ENCODE measurements around the gene FOXO3.
"Not testable (repeated sequence)": the region's sequence is repeated elsewhere in the genome, so short reads cannot be mapped to it uniquely, and the experiment has no call there.

The FOXO3 gene

GRCh38 chr6:108655806-108656651 is 95.3 kb downstream of the FOXO3 start:
- no peaks in the 10 kb centered on the region for H3K27me3 ChIP-seq
- no peaks in the 10 kb centered on the region for H3K36me3 ChIP-seq
- H3K9me3 ChIP-seq, result no peaks in the 10 kb centered on the region
- H3K27ac ChIP-seq, result no peak overlapping the region
- TF ChIP-seq CTCF (IDR thresholded peaks at IDR 0.05), result no peak
- peaks cover 35 to 43% of the 10 kb centered on the region in 2 experiments for H3K4me1 ChIP-seq (ENCODE audit: control insufficient read depth in 1 of 2, insufficient read depth in 1 of 2, low read depth in 1 of 2, low read length in 1 of 2)
- no peak overlapping the region for H3K4me3 ChIP-seq (ENCODE audit: low read depth in 1 of 2, low read length in 1 of 2)

GRCh38 chr6:108656836-108657235 is 96.1 kb downstream of the FOXO3 start:
- peaks cover 27 to 39% of the 10 kb centered on the region in 2 experiments for H3K4me1 ChIP-seq (ENCODE audit: control insufficient read depth in 1 of 2, insufficient read depth in 1 of 2, low read depth in 1 of 2, low read length in 1 of 2)
- no peak overlapping the region for H3K4me3 ChIP-seq (ENCODE audit: low read depth in 1 of 2, low read length in 1 of 2)
- peak overlapping the region; percentile 4 for H3K27ac ChIP-seq

GRCh38 chr6:108658174-108658573 is 97.5 kb downstream of the FOXO3 start:
- H3K4me3 ChIP-seq (ENCODE audit: low read depth in 1 of 2, low read length in 1 of 2), result no peak overlapping the region
- H3K9me3 ChIP-seq, result no peaks in the 10 kb centered on the region
- no peak for TF ChIP-seq CTCF (IDR thresholded peaks at IDR 0.05)
- H3K4me1 ChIP-seq (ENCODE audit: control insufficient read depth in 1 of 2, insufficient read depth in 1 of 2, low read depth in 1 of 2, low read length in 1 of 2), result peaks cover 14 to 26% of the 10 kb centered on the region in 2 experiments
- peak overlapping the region; percentile 15 for H3K27ac ChIP-seq
- no peaks in the 10 kb centered on the region for H3K36me3 ChIP-seq
- no peaks in the 10 kb centered on the region for H3K27me3 ChIP-seq

More at GRCh38 chr6:108656836-108657235, 96.1 kb downstream of the FOXO3 start:
- Histone ChIP-seq H3K27me3 (no peaks in the 10 kb centered on the region), H3K9me3 (no peaks in the 10 kb centered on the region), H3K36me3 (no peaks in the 10 kb centered on the region)
- no peak for TF ChIP-seq CTCF (IDR thresholded peaks at IDR 0.05)

GRCh38 chr6:108658785-108659184 is 98.1 kb downstream of the FOXO3 start:
- H3K27ac ChIP-seq; H3K36me3 ChIP-seq; H3K27me3 ChIP-seq; H3K4me3 ChIP-seq (ENCODE audit: low read depth in 1 of 2, low read length in 1 of 2); H3K9me3 ChIP-seq: not testable (repeated sequence)
- H3K4me1 ChIP-seq (ENCODE audit: control insufficient read depth in 1 of 2, insufficient read depth in 1 of 2, low read depth in 1 of 2, low read length in 1 of 2), result peaks cover 7 to 20% of the 10 kb centered on the region in 2 experiments

GRCh38 chr6:108660251-108660650 is 99.5 kb downstream of the FOXO3 start:
- no peak for TF ChIP-seq CTCF (IDR thresholded peaks at IDR 0.05)
- no peak overlapping the region for H3K4me3 ChIP-seq (ENCODE audit: low read depth in 1 of 2, low read length in 1 of 2)
- H3K27ac ChIP-seq, result no peak overlapping the region
- peaks cover 16% of the 10 kb centered on the region for H3K36me3 ChIP-seq
- H3K9me3 ChIP-seq, result no peaks in the 10 kb centered on the region
- peaks cover 0 to 5% of the 10 kb centered on the region in 2 experiments for H3K4me1 ChIP-seq (ENCODE audit: control insufficient read depth in 1 of 2, insufficient read depth in 1 of 2, low read depth in 1 of 2, low read length in 1 of 2)
- no peaks in the 10 kb centered on the region for H3K27me3 ChIP-seq

GRCh38 chr6:108661430-108661829 is 100.7 kb downstream of the FOXO3 start:
- TF ChIP-seq CTCF (IDR thresholded peaks at IDR 0.05), result no peak
- H3K36me3 ChIP-seq, result peaks cover 24% of the 10 kb centered on the region
- H3K4me1 ChIP-seq (ENCODE audit: control insufficient read depth in 1 of 2, insufficient read depth in 1 of 2, low read depth in 1 of 2, low read length in 1 of 2), result peaks cover 0 to 4% of the 10 kb centered on the region in 2 experiments
- no peaks in the 10 kb centered on the region for H3K27me3 ChIP-seq
- no peak overlapping the region for H3K4me3 ChIP-seq (ENCODE audit: low read depth in 1 of 2, low read length in 1 of 2)
- no peaks in the 10 kb centered on the region for H3K9me3 ChIP-seq
- H3K27ac ChIP-seq, result peak overlapping the region; percentile 34

Data from neutrophil (primary cell).